ENCODE results near the gene GSTM1.

GSTM1 gene

GRCh38 chr1:109687641-109688499 lies at the start of gene GSTM1:
TSS of gene GSTM1 (plus strand) at chr1:109687817. CDS start at chr1:109687874, 57 bp downstream.
- DNase-seq (ENCODE audit: low spot score) = peak; percentile 64

- DNase-seq (ENCODE audit: low spot score) = no peak
These were observed 48.4 kb upstream of the GSTM1 start for GRCh38 chr1:109639063-109639840.

GRCh38 chr1:109639841-109640184 lies 47.8 kb upstream of the GSTM1 start:
- DNase-seq (ENCODE audit: low spot score) = no peak

DNA sequence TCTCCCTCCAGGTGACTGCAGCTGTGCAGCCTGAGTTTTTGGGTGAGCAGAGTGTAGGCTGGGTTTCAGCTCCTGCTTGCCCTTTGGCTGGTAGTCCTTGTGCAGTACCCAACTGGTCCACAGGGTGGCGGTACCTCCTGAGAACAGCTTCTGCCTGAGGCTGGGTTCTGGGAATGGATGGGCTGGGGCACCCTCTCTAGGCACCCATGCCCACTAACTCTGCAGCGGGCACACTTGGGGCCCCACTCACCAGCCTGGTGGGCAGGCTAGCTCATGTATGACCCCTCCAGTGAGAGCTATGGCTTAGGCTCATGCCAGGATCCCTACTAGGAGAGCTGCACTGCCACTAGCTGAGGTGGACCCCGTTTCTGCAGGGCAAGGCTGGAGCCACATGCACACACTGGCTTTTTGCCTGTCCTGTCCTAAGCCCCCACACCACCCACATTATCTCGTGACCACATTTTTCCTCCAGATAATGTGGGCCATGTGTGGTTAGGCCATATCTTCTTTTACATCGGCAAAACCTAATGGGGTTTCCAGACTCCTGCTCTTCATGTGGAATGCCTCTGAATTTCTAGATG lies 47.2 kb upstream of the GSTM1 start:
- DNase-seq (ENCODE audit: low spot score) = peak; percentile 71

- DNase-seq (ENCODE audit: low spot score) = no peak
These were observed 46.4 kb upstream of the GSTM1 start for GRCh38 chr1:109641078-109641740.

GRCh38 chr1:109641861-109642260 lies 45.8 kb upstream of the GSTM1 start:
- no peak for DNase-seq (ENCODE audit: low spot score)

- no peak for DNase-seq (ENCODE audit: low spot score)
These were observed 45.0 kb upstream of the GSTM1 start for GRCh38 chr1:109642626-109643025.

- DNase-seq (ENCODE audit: low spot score) = peak; percentile 81
These were observed 44.0 kb upstream of the GSTM1 start for GRCh38 chr1:109643385-109644230.

GRCh38 chr1:109644670-109645069 lies 42.9 kb upstream of the GSTM1 start:
- no peak for DNase-seq (ENCODE audit: low spot score)

DNA sequence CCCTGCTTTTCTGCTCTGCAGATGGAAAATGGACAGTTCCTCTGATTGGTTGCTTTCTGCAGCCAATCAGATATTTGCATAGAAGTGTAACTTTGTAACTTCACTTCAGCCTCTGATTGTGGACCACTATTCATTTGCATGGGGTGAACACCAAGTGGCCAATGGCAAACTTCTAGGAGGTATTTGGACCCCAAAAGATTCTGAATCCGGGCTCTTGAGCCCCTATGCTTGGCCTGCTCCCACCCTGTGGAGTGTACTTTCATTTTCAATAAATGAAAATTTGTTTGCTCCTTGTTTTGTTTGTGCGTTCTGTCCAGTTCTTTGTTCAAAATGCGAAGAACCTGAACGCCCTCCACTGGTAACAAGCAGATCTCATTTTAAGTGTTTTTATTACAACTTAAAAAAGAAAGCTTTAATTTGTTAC lies 38.1 kb upstream of the GSTM1 start:
- DNase-seq (ENCODE audit: low spot score) = no peak

- DNase-seq (ENCODE audit: low spot score) = no peak
These were observed 37.0 kb upstream of the GSTM1 start for GRCh38 chr1:109650609-109651008.

DNA sequence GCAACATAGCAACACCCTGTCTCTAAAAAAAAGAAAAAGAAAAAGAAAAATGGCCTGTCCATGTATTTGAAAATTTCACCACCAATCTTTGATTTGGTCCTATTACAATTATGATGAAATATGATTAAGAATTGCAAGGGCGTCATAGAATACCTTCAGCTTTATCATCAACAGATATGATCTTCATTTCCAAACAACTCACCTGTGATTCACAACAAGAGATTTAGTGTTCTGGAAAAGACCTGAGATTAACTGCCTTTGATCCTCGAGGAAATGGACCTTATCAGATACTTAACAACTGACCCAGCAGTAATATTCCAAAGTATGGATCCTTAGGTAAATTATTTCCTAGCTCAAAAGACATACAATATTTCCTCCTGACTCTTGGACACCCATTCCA lies 35.2 kb upstream of the GSTM1 start:
- DNase-seq (ENCODE audit: low spot score) = no peak

GRCh38 chr1:109653306-109653705 lies 34.3 kb upstream of the GSTM1 start:
- DNase-seq (ENCODE audit: low spot score) = no peak

- DNase-seq (ENCODE audit: low spot score) = no peak
These were observed 33.1 kb upstream of the GSTM1 start for GRCh38 chr1:109654519-109654918.

- DNase-seq (ENCODE audit: low spot score) = peak; percentile 84
These were observed 31.8 kb upstream of the GSTM1 start, which contains the start of gene GSTM4 for GRCh38 chr1:109655615-109656519. TSS of gene GSTM4 (plus strand) at chr1:109656099. CDS start at chr1:109656390, 291 bp downstream.

- DNase-seq (ENCODE audit: low spot score) = no peak
These were observed 30.2 kb upstream of the GSTM1 start for GRCh38 chr1:109657395-109657794.

- DNase-seq (ENCODE audit: low spot score) = no peak
These were observed 29.6 kb upstream of the GSTM1 start for GRCh38 chr1:109657970-109658369.

GRCh38 chr1:109658533-109659042 lies 29.0 kb upstream of the GSTM1 start:
- DNase-seq (ENCODE audit: low spot score) = no peak

GRCh38 chr1:109659145-109659544 lies 28.5 kb upstream of the GSTM1 start:
- no peak for DNase-seq (ENCODE audit: low spot score)

Measured in HuH-7 (cell line).